Anterior cingulate cortex (tissue), 58 donors: Measurements from ENCODE around the gene ALDH9A1.
"Not testable (repeated sequence)": the region's sequence is repeated elsewhere in the genome, so short reads cannot be mapped to it uniquely, and the experiment has no call there.

Experiments used
- DNase-seq, 58 donors: peaks; one replicate each; lab custom pipeline; 2025; lab: John Stamatoyannopoulos, UW

Gene ALDH9A1

GRCh38 chr1:165688046-165688445, 10.3 kb downstream of the ALDH9A1 start:
- no peak for DNase-seq

GRCh38 chr1:165686971-165687433, 11.4 kb downstream of the ALDH9A1 start:
- DNase-seq, result no peak

- DNase-seq, result no peak
Observed at GRCh38 chr1:165686121-165686970, 12.0 kb downstream of the ALDH9A1 start.

GRCh38 chr1:165683848-165684485, 14.4 kb downstream of the ALDH9A1 start:
- DNase-seq, result no peak

GRCh38 chr1:165680773-165681172, 17.6 kb downstream of the ALDH9A1 start:
- not testable (repeated sequence) for DNase-seq

GRCh38 chr1:165680303-165680702, 18.1 kb downstream of the ALDH9A1 start:
- no peak for DNase-seq

GRCh38 chr1:165679282-165680036, 18.9 kb downstream of the ALDH9A1 start:
- DNase-seq, result no peak

- no peak for DNase-seq
Observed at GRCh38 chr1:165678509-165678908, 19.9 kb downstream of the ALDH9A1 start.

- no peak for DNase-seq
Observed at GRCh38 chr1:165675794-165676193, 22.6 kb downstream of the ALDH9A1 start.

- DNase-seq, result no peak
Observed at GRCh38 chr1:165674599-165674998, 23.8 kb downstream of the ALDH9A1 start.

GRCh38 chr1:165671526-165671925, 26.8 kb downstream of the ALDH9A1 start:
- no peak for DNase-seq

GRCh38 chr1:165668184-165668583, 30.2 kb downstream of the ALDH9A1 start:
- no peak for DNase-seq

GRCh38 chr1:165666152-165666825, 32.1 kb downstream of the ALDH9A1 start:
- no peak for DNase-seq

GRCh38 chr1:165662186-165662585, 36.2 kb downstream of the ALDH9A1 start:
- DNase-seq, result no peak

- DNase-seq, result no peak
Observed at GRCh38 chr1:165661703-165662102, 36.7 kb downstream of the ALDH9A1 start.

- no peak for DNase-seq
Observed at GRCh38 chr1:165659581-165659895, 38.8 kb downstream of the ALDH9A1 start.

GRCh38 chr1:165658766-165659580, 39.4 kb downstream of the ALDH9A1 start:
- DNase-seq, result not testable (repeated sequence)

- DNase-seq, result no peak
Observed at GRCh38 chr1:165650981-165651625, 47.3 kb downstream of the ALDH9A1 start.

GRCh38 chr1:165648919-165649572, 49.3 kb downstream of the ALDH9A1 start:
- DNase-seq, result no peak
